ENCODE measurements around the gene RNF125.
A peak's percentile ranks its signal among the peaks of the same experiment; 100 is the strongest.
"Not testable (repeated sequence)": the region's sequence is repeated elsewhere in the genome, so short reads cannot be mapped to it uniquely, and the experiment has no call there.

The RNF125 gene

DNA sequence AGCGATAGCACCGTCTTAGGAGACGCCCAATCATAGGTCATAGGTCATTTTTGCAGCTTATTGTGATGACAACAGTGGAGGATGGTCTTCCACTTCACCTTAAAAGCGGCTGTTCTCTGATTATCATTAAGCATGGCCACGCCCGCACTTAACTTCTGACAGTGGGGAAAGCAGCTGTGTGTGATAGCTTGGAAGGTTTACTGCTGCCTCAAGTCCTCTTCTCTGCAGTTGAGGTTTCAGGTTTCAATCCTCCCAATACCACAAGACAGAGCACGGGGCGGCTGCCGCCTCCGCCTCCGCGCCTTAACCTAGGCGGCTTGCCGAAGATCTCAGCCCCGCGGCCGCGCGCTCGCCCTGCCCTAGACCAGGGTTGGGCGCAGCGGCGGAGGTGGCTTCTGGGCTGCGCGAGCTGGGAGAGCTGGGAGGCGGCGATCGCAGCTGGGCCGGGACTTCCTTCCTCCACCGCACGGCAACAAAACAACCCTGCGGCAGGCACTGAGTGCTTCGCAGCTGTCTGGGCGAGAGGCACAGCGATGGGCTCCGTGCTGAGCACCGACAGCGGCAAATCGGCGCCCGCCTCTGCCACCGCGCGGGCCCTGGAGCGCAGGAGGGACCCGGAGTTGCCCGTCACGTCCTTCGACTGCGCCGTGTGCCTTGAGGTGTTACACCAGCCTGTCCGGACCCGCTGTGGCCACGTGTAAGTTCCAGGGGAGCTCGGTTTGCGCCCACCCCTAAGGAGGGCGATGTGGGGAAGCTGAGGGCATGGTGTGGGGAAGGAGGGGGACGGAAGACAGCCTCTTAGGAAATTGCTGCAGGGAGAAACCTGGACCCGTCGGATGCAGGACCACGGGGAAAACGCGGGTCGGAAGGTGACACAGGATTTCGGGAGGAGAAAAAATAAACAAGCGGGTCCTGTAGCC lies at the start of gene RNF125:
RNF125 (plus strand) TSS at position 495 of the 920 bp plus-strand sequence; CDS start at position 534, 39 bp downstream.
- peak; percentile 93 for DNase-seq

DNA sequence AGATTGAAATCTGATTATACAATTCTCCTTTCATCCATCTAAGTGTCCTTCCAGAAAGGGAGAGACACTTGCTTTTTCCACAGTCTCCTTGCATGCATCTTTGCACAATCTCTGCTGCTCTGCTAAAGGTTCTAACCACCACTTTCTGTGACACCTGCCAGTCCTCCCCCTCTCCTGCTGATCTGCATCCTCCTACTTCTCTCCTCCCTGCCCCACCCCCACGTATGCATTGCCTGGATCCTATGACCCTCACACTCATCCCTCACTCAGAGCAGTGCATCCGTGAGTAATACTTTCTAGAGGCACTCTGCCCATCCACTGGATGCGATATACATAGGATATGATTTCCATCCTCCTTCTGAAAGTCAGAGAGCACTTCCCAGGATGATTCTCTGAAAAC lies 48.0 kb upstream of the RNF125 start:
- DNase-seq = no peak

DNA sequence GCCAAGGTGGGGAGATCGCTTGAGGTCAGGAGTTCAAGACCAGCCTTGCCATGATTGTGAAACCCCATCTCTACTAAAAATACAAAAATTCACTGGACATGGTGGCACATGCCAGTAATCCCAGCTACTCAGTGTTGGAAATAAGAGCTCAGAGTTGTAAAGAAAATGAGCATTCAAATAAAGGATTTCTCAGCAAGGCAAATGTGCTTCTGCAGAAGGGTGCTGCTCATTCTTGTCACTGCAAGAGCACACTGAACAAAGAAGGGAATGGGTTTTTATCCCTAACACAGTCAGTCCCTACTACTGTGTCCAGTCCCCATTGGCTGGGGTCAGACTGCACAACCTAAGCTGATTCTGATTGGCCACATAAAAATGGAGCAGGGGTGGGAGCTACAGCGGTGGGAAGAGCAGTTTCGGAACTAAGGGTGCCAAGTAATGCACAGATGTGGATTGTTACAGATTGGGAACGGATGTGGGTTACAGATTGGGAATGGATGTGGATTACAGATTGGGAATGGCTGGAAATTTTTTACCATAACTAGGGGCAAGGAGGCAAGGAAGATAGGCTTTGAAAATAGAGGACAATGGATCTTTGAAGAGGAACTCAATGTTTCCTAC lies 44.6 kb upstream of the RNF125 start:
- no peak for DNase-seq

DNA sequence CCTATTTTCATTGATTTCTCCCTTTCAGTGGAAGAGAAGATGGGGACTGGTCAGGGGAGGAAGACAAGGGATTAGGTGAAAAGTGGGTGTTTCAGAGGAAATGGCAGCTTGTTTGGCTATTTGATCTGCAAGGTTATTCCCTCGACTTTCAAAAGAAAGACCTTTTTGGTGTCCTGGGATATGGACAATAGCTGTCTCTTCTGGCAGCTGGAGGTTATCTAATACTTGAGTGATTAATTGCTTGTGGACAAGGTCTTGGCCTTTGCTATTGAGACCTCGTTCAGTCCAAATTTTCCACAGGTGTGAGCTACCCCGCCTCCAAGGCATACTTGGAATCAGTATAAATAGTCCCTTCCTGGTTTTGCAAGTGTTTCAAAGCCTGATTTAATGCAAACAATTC lies 42.4 kb upstream of the RNF125 start:
- no peak for DNase-seq

DNA sequence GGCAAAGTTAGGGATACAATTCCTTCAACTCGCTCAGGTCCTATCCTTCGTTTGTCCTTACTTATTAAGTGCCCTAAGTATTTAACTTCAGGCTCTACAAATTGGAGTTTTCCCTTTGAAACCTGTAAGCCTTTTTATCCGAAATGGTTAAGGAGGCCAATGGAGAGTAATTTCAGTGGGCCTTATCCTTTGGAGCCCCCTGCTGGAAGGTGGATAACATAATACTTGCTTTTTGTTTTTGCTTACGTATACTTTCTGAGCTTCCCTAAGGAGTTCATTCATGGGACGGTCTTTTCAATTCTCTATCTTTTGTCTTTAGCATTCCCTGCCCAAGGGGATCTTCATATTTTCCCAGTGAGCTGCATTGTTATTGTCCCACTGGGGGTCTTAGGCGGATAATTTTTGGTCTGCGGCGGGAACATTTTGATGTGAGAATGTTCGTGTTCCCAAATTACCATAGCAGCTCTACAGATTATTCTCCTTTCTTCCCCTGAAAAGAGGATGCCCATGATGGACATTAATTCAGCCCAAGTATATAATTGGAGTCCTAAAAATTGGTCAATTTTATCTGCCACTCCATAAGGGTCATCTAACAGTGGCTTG lies 41.3 kb upstream of the RNF125 start:
- DNase-seq = no peak

DNA sequence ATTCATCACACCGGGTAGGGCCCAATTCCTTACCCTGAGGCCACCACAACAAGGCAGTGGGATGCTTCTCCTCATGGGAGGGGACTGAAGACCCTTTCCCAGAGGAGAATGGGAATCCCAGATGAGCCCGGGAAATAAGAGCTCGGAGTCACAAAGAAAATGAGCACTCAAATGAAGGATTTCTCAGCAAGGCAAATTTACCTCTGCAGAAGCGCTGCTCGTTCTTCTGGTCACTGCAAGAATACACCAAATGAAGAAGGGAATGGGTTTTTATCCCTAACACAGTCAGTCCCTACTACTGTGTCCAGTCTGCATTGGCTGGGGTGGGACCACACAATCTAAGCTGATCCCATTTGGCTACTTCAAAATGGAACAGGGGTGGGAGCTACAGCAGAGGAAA lies 40.0 kb upstream of the RNF125 start:
- DNase-seq = no peak

DNA sequence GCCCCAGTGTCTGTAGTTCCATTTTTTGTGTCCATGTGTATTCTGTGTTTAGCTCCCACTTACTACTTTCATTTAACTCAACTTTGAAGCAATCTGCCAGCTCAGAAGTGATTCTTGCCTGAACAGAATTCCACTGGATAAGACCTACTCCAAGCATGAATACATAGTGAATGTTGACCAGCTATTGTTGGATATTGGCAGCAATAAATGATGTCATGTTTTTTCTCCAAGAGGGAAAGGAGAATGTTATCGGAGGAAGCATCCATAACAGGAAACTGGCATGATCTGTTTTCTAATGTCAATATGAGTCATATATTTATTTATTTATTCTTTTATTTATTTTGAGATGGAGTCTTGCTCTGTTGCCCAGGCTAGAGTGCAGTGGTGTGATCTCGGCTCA lies 38.9 kb upstream of the RNF125 start:
- DNase-seq = no peak

DNA sequence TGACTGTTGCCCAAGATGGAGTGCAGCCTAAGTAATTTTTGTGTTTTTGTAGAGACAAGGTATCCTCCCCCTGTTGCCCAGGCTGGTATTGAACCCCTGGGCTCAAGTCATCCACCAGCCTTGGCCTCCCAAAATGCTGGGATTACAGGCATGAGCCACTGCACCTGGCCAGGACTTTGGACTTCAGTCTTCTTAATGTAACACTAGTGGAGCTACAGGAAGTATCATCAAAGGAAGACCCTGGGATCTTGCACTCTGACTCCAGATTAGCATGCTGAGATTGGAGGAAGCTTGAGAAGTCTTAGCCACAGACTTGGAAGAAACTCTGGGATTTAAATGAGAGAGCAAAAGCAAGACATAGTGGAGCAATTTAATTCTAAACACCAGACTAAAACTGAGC lies 37.8 kb upstream of the RNF125 start:
- DNase-seq = no peak

DNA sequence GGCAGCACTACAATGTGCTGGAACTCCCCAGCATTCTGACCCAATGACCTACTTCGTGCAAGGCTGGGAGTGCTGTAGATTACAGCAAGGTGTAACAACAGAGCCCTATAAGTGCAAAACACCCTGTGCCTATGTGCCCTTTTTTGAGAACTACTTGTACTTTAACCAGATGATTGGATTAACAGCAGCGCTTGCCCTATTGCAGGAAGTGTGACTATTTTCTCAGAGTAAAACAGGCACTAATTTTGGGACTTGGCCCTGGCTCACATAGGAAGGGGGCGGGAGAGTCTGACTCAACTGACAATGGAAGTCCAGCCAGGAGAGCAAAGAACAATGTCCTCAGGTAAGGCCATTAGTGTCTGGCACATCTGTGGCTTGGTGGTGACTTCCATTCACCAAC lies 35.6 kb upstream of the RNF125 start:
- no peak for DNase-seq

DNA sequence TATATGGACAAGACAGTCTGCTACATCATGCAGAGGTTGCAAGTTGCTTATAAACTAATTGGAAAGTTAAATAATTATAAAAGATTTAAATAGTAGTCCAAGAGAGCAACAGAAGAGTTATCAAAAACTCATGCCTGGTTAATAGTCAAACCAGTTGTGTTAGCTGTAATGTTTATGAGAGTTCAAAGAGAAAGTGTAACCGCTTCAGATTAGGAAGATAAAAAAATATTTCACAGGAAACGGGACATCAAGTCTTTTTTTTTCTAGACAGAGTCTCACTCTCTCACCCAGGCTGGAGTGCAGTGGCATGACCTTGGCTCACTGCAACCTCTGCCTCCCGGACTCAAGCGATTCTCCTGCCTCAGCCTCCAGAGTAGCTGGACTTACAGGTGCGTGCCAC lies 34.6 kb upstream of the RNF125 start:
- DNase-seq = no peak

DNA sequence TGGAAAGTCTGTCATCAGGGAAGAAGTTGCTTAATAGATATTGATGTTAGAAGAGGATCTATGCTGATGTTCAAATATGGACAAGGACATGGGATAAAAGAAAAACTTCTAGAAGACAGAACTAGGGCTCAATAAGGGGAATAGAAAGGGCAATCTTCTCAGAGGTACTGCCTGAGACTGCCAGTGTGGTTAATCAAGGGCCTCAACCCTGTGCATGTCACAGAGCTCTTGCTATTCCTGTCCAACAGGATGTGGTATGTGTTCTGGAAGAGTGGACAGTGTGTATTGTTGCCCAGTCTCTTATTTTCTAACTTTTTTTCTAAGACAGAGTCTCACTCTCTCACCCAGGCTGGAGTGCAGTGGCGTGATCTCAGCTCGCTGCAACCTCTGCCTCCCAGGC lies 27.8 kb upstream of the RNF125 start:
- DNase-seq = no peak

DNA sequence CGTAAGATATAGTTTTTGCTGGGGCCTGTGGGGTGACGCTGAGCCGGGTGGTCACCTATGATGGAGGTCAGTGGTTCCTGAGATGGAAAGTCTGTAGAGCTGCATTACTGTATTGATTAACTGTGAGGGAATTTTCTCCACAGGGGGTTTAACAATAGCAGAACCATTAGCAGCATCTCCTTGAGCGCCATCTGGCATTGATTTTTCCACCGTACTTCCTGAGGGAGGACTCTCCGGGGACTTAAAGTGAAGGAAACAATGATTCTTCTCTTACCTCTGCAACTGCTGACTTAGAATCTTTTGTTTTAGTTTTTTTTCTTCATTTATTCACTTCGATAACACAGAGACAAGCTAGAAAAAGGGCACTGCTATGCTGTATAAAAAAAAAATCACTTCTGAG lies 22.6 kb upstream of the RNF125 start:
- DNase-seq = no peak

DNA sequence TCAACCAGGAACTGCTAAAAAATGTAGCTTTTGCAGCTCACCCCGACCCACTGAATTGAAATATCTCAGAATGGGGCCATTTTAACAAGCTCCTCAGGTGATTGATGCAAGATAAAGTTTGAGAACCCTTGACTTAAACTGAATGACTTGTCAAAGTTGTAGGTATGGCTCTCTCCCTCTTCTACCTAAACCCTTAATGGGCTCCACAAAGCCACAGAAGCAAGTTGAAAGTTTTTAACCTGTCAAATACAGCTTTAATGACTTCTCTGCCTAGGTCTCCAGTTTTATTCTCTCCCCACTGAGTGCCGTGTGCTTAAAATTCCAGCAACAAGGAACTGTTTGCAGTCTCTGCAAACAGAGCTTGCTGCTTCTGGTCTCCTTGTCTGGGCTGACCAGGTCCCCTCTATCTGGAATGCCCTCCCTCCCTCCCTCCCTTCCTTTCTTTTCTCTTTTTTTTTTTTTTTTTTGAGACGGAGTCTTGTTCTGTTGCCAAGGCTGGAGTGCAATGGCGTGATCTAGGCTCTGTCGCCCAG lies 19.7 kb upstream of the RNF125 start:
- DNase-seq = no peak

DNA sequence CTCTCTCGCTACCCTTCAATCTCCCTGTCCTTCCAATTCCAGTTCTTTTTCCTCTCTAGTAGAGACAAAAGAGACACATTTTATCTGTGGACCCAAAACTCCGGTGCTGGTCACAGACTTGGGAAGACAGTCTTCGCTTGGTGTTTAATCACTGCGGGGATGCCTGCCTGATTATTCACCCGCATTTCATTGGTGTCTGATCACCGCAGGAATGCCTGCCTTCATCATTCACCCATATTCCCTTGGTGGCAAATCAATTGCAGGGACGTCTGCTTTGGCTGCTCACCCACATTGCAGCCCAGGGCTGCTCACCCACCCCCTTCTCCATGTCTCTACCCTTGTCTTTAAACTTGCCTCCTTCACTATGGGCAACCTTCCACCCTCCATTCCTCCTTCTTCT lies 17.5 kb upstream of the RNF125 start:
- DNase-seq = not testable (repeated sequence)

DNA sequence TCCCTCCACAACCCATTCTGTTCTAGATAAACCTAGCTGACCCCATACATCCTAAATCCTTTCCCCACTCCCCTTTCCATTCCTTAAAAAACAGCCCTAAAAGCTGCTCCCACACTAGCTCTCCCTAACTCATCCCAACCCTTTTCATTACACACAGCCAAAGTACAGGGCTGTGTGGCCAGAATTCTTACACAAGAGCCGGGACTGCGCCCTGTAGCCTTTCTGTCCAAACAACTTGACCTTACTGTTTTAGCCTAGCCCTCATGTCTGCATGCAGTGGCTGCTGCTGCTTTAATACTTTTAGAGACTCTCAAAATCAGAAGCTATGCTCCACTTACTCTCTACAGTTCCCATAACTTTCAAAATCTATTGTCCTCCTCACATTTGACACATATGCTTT lies 14.8 kb upstream of the RNF125 start:
- DNase-seq = not testable (repeated sequence)

DNA sequence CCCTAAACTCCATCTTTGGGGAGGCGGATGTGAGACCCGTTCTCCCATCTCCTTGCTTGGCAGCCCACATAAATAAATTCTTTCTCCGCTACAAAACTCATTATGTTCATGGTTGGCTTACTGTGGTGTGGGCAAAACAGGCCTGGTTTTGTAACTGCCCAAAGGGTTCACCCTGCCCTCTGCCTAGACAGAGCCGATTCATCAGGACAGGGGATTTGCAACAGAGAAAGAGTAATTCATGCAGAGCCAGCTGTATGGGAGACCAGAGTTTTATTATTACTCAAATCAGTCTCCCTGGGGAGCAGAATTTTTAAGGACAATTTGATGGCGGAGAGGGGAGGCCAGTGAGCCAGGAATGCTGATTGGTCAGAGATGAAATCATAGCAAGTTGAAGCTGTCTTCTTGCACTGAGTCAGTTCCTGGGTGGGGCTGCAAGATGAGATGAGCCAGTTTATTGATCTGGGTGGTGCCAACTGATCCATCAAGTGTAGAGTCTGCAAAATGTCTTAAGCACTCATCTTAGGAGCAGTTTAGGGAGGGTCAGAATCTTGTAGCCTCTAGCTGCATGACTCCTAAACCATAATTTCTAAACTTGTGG lies 8.4 kb upstream of the RNF125 start:
- DNase-seq = no peak

DNA sequence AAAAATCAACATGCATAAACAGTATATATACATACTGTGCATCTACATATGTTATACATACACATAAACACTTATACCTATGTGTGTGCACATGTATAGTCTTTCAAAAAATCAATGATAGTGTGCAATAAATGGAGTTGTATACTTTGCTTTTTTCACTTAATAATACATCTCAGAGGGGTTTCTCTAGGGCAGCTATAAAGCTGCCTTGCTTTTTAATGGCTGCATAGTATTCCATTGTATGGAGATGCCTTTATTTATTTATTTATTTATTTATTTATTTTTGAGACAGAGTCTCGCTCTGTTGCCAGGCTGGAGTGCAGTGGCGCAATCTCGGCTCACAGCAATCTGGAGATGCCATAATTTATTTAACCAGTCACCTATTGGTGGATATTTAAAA lies 7.4 kb upstream of the RNF125 start:
- no peak for DNase-seq

DNA sequence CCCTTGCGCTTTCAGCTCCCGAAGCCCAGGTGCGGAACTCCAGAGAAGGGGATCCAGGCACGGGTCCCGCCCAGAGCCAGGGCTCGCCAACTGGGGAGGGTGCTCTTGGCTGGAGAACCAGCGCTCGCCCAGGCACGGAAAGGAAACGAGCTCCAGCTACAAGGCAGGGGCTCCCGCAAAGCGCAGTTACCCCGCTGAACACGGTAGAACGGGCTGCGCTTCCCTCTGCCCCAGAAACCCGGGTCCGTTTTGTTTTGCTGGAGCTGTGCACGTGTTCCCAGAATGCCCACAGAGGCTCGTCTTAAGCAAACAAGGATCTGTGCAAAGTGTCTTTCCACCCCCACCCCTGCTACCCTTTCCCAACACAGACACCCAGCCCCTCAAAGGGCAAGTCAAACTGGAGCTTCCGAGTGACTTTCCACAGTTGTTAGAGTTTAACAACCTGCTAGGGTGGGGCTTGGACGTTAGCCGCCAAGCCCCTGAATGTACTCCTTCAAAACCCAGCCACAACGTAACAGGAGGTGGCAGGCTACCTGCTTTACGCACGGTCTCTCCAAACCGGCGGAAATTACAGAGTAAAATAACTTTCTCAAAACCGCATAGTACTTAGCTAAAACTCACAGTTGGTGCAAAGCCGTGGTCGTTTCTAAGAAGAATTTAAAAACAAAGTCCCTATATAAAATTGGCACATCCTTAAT lies 775 bp downstream of the RNF125 start:
- peak; percentile 77 for DNase-seq

DNA sequence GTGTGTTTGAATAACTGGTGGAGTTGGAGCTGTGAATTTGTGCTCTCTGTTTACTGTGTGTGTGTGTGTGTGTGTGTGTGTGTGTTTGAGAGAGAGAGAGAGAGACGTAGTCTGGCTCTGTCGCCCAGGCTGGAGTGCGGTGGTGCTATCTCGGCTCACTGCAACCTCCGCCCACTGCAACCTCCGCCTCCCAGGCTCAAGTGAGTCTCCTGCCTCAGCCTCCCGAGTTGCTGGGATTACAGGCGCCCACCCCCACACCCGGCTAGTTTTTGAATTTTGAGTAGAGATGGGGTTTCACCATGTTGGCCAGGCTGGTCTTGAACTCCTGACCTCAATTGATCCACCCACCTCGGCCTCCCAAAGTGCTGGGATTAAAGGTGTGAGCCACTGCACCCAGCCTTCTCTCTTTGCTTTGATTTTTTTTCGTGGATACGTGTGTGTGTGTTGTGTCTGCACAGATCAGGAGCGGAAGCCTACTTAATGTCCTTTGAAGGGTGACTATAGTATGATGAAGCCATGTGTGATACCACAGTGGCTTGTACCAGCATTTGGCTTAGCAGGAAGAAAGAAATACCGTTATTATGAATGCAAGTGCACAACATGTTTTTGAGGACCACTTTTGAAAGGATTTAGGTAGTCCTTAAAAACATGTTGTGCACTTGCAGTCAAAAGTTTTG lies 1.5 kb downstream of the RNF125 start:
- peak; percentile 74 for DNase-seq

DNA sequence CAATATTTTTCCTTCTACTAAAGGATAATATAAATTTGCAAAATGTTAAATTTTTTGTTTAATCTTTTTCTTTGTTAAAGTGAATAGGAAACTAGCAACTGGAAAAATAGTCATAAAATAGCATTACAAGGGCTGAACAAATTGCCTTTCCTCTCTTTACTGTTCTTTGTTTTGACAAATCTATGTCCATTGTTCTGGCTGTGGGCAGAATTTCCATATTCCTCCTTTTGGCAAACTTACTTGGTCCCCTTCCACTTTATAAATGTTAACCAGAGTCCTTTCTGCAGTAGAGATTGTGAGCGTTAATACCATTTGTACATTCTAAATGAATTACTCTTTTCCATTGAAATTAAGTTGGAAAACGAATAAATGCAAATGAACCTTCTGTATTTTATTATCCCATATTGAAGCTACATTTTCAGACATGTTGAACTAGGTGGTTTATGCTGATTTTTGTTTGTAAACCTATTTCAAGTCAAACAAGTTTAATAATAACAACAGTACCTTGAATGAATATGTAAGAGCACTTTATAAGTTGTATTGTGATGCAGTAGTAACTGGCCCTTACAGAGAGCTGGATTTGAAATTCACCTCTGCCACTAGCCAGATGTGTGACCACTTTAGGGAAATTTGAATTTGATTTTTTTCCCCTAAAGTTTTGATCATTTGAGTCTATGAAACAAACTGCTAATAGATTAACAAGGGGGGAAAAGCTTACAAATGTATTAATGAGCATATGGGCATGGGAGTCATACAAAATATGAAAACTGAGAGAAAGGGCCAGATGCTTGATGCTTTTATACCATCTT lies 3.3 kb downstream of the RNF125 start:
- DNase-seq = no peak

DNA sequence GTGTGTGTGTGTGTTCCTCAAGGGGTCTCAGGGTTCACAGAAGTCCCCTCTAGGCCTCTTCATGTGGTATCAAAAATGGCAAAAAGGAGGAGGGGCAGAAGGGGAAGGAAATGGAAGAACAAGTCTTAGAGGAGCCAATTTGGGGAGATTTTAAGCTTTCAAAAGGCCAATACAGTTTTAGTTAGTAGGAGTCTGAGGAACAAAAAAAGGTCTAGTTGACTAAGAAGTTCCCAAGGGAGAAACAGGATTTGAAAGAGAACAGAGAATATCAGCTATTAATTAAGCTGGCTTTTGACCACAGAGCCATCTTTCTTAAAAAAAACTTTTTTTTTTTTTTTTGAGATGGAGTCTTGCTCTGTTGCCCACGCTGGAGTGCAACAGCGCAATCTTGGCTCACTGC lies 7.1 kb downstream of the RNF125 start:
- DNase-seq = no peak
